HG03196 (cell line): ENCODE measurements around the gene IGF2R.
"Not testable (repeated sequence)": the region's sequence is repeated elsewhere in the genome, so short reads cannot be mapped to it uniquely, and the experiment has no call there.

Experiments used
- ATAC-seq: cut with Tn5 transposase; IDR thresholded peaks from one replicate; pipeline ENCODE4 v1.9.1; 2021; ENCODE audit not compliant: unreplicated experiment

The IGF2R gene

DNA sequence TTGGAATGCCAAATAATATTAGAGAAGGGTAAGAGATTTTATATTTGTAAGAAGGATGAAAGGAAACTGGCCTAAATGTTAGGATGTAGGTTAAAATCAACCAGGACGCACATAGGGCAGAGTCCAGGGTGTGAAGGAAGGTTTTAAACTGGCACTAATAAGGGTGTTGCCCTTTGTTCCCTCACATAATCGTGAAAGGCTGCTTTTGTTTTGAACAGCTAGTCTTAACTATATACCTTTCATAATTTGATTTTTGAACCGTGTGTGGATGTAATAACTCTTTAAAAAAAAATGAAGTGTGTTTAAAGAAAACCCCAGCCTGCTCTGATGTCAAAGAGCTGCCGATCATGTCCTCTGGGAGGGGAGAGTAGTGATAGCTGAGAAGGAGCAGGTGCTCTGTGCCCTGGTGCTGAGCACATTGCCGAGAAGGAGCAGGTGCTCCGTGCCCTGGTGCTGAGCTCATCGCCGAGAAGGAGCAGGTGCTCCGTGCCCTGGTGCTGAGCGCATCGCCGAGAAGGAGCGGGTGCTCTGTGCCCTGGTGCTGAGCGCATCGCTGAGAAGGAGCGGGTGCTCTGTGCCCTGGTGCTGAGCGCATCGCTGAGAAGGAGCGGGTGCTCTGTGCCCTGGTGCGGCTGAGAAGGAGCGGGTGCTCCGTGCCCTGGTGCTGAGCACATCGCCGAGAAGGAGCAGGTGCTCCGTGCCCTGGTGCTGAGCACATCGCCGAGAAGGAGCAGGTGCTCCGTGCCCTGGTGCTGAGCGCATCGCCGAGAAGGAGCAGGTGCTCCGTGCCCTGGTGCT, 121.8 kb downstream of the IGF2R start:
- ATAC-seq: not testable (repeated sequence)

GRCh38 chr6:160092176-160092575, 123.3 kb downstream of the IGF2R start:
- ATAC-seq: not testable (repeated sequence)

GRCh38 chr6:160092602-160093001, 123.7 kb downstream of the IGF2R start:
- ATAC-seq: no peak

GRCh38 chr6:160093061-160093460, 124.2 kb downstream of the IGF2R start:
- no peak for ATAC-seq

DNA sequence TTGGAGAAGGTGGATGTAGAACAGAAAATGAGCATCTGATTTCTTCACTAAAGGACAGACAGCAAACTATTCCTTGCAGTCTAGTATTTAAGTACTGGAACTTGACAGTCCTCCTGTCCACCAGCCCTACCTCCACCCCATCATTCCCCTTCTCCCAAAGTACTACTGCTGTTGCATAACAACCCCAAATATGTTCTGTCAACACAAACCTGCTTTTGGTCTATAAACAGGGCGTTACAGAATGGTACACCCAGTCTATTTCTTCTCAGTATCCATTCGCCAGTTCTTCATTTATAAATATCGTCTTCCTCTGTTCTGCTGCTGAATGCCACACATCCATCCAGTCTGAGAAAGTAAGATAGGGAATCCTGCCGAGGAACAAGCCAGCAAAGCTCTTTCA, 125.1 kb downstream of the IGF2R start:
- ATAC-seq: no peak

GRCh38 chr6:160095146-160095845, 126.4 kb downstream of the IGF2R start:
- no peak for ATAC-seq

DNA sequence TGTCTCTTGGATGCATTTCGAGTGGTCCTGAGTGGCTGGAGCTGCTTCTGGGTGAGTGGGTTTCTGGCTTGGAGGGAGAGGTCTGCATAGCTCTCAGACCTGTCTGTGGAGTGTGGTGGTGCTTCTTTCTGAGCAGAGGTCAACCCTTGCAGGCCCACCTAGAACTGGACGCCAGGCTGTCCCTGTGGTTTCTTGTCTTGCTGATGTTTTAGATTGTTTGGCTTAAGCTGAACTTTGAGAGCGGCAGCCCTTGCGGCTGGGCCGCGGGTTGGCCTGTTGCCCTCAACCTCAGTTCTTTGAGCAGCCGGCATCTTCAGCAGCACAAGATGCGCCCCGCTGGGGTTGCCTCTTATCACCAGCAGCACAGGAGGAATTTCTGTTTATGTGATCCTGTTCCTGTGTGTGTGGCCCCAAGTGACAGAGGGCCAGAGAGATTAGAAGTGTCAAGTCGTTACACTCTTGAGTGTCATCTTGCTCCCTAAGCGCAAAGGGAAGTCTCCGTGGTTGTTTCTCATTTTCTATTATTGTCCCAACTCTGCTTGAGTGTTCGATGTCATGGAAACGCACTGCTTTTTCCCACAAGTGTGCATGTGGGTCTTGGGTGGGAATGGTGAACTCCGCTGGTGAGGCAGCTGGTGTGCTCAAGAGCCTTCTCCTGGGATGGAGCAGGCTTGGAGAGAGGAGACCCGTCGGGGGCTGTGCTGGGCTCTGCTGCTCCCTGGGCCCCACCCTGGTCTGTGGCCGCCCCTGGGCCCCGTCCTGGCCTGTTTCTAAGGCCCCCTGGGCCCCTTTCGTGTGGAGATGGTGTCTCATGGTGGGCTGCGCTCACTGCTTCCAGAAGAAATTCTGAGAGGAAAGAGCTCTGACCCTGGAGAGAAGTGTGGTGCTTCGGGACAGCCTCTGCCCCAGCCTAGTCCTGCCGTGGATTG, 132.7 kb downstream of the IGF2R start:
- no peak for ATAC-seq

DNA sequence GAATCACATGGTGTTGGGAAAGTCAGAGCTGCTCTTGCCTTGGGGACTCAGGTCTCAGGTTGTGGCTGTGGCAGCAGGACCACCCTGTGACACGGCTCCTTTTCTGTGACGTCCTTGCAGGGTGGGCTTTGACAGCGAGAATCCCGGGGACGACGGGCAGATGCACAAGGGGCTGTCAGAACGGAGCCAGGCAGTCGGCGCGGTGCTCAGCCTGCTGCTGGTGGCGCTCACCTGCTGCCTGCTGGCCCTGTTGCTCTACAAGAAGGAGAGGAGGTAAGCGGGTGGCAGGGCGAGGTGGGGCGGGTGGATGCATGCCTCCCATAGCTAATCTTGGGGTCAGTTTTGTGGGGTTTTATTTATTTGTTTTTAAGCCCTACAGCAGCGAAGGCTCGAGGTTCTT, 133.5 kb downstream of the IGF2R start:
- no peak for ATAC-seq

DNA sequence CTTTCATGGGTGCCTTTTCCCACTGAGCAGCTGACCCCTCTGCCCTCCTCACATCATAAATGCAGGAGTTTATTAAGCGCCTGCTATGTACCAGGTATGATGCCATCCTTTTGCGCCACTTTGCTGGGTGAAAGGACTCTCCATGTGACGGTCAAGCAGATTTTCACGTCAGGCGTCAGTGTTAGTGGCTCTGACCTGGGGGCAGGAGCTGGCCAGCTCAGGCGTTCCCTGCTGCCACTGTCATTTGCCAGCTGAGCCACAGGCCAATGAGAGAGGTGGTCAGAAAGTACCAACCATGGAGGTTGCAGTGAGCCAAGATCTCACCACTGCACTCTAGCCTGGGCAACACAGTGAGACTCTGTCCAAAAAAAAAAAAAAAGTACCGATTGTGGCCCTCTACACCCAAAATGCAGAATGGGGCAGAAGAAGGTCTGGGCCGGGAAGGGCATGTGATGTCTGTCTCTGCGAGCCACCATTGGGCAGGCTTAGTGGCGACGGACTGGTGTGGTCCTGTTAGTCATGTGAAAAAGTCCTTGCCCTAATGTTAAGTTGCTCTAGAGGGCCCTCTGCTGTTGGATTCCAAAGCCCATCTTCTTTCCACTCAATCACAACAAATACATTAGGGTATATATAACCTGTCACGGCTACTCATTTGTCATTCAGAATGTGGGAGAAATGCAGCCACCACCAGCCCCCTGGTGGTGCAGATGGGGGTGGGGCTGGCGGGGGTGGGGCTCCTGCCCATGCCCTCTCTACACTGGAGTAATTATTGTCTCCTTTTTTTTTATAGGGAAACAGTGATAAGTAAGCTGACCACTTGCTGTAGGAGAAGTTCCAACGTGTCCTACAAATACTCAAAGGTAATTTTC, 134.3 kb downstream of the IGF2R start:
- ATAC-seq: no peak

DNA sequence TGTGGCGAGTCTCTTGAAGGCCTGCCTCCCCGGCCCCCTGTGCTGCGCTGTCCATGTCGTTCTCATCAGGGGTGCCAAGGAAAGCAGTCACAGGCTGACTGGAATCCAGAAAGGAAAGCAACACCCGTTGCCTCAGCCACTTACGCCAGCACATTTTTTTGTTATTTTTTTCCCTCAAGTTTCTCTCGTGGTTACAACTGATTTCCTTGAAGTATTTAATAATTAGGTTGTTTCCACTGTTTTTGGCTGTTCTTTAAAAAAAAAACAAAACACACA, 134.9 kb downstream of the IGF2R start:
- no peak for ATAC-seq

- ATAC-seq: no peak
Measured at GRCh38 chr6:160104821-160105517, 136.1 kb downstream of the IGF2R start.

DNA sequence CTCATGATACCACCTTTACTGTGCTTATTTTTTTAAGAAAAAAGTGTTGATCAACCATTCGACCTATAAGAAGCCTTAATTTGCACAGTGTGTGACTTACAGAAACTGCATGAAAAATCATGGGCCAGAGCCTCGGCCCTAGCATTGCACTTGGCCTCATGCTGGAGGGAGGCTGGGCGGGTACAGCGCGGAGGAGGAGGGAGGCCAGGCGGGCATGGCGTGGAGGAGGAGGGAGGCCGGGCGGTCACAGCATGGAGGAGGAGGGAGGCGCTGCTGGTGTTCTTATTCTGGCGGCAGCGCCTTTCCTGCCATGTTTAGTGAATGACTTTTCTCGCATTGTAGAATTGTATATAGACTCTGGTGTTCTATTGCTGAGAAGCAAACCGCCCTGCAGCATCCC, 137.1 kb downstream of the IGF2R start:
- no peak for ATAC-seq

DNA sequence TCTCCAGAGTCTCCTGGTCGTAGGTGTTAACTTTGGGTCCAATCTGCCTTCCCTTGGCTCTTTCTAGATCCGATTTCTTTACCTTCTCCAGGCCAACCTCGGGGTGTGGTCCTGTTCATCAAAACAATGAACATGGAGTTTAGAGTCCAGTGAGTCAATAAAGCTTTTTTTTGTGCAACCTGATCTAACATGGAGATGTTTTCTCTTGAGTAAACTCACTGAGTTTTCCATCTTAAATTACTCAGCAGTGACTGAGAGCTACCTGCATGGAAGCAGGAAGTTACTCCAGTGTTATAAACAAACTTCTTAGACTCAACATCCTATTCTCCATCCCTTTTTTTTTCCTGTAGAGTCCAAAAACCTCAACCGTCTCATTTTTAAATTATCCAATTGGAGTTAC, 137.8 kb downstream of the IGF2R start:
- no peak for ATAC-seq

DNA sequence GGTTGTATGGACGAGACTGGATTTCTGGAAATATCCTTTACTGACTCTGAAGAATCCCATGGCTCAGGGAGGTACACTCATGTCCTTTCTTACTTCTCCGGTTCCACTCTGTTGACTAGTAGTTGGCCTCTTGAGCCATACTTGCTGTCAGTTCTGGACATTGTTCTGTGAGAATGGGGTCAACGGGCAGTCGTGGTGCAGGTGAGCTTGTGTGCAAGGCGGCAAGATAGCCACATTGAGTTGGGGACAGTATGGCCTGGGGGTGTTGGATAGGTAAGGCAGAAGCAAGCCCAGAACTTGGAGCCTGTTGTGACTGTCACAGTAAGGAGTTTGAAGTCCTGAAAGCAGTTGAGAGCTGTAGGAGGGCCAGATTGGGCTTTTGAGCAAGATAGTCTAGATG, 139.2 kb downstream of the IGF2R start:
- ATAC-seq: no peak

DNA sequence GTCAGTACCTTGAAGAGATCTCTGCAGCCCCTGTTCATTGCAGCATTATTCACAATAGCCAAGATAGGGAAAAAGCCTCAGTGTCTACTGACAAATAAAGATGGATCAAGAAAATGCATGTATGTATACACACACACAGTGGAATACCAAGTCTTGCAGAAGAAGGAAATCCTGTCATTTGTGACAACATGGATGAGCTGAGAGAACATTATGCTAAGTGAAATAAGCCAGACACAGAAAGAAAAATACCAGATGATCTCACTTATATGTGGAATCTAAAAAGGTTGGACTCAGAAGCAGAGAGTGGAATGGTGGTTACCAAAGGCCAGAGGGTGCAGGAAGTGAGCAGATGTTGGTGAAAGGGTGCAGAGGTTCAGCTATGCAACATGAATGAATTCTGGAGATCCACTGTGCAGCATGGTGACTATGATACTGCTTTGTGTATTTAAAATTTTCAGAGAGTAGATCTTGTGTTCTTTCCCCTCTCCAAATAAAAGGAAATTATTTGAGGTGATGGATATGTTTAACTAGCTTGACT, 141.8 kb downstream of the IGF2R start:
- ATAC-seq: no peak

DNA sequence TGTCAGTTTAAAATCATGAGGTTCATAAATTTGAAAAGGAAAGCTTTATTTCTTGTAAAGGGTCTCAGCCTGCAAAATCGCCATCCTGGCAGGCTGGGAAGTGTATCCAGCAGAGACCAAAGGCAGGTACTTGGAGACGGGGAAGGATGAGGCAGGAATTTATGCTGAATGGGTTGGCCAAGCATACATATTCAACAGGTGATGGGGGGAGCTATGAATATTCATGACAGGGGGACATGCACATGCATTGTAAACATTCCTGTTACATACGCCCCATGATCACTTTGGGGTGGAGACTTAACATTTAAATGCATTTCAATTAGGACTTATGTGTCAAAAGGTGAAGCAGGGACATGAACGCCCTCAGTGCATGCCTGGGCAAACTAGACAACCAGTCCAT, 142.9 kb downstream of the IGF2R start:
- no peak for ATAC-seq

DNA sequence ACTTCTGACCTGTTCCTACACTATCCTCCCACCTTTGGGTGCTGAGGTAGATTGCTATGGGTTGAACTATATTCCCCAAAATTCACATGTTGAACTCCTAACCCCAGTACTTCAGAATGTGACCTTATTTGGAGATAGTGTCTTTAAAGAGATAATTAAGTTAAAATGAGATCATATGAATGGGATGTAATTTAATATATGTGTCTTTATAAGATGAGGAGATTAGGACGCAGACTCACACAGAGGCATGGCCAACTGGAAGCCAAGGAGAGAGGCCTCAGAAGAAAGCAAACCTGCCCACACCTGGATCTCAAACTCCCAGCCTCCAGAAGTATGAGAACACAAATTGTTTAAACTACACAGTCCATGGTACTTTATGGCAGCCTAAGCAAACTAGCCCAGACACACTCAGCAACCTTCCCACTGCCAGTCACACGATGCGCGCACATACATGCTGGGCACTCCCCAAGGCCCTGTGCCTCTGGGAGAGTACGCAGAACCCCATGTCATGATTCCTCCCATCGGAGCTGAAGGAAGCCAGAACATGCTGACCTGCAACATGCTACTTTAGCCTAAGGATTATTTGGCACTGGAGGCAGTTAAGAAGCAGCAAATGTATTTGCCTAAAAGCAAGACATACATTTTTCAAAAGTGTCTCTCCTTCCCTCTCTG, 143.9 kb downstream of the IGF2R start:
- no peak for ATAC-seq

DNA sequence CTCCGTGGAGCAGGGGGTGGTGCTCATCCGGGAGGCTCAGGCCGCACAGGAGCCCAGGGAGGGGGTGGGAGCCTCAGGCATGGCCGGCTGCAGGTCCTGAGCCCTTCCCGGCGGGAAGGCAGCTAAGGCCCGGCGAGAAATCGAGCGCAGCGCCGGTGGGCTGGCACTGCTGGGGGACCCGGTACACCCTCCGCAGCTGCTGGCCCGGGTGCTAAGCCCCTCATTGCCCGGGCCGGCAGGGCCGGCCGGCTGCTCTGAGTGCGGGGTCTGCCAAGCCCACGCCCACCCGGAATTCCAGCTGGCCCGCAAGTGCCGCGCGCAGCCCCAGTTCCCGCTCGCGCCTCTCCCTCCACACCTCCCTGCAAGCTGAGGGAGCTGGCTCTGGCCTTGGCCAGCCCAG, 145.7 kb downstream of the IGF2R start:
- not testable (repeated sequence) for ATAC-seq

DNA sequence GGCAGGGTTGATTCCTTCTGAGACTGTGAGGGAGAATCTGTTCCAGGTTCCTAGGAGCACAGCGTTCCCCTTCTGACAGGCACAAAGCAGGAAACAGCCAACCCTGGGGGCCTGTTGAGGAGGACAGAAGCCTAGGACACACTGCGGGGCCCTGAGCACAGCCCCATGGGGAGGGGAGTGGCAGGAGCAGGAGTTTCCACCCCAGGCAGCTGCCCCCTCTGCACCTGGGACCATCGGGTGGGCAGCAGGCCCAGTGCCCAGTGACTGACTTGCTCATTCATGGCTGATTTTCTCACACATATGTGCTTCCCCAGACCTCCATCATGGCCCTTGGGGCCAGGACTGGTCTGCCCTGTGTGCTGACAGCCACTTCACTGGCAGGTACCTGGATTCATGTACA, 146.5 kb downstream of the IGF2R start:
- ATAC-seq: no peak
